Measurements from ENCODE around the gene NRP1. TPM values are rescaled to one million over a fixed set of nuclear protein-coding genes. Genes with fewer than 3 reads are reported as not detected.

Gene NRP1
- total and polyA plus RNA-seq, 2 donors (not counting 3 experiments of a cell fraction or from before 2014, with no cell fraction given) = 122 to 306 TPM

DNA sequence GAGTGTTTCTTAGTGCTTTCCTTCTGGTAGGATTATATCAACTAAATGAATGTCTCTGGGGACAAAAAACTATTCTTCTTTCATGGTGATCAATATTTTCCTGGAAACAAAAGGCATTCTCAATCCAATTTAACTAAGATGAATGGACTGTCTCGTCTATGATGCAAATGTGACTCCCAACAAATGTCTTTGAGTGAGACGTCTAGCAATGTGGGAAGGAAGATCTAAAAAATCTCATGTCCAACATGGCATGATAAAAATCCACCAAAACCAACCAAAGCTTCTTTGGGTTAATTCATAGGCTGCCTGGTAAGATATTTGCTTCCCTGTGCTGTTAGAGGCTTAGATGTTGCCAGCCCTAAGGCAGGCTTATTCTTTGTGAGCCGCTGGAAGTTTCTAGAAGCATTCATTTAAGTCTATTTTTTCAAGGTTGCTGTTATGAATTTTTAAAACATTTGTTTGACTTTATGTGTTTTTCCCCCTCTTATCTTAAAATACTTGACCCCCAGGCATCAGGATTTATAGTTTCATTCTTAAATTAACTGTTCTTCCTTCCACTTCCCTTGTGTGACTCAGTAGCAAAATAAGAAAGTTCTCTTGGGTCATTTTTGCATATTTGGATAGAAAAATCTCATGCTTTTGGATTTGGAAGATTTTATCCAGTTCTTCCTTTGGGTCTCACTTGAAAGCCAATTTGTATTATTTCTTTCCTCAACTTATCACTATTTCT, 156.3 kb downstream of the NRP1 start:
- Histone ChIP-seq H3K9ac (replicated peaks; ENCODE audit: extremely low read depth, insufficient read depth, low read length) (no peak overlapping the region), H3K9me1 (replicated peaks; ENCODE audit: control insufficient read depth, extremely low read depth, insufficient read depth, low read length) (no peaks in the 10 kb centered on the region), H3K4me3 (replicated peaks in 1 of 3; ENCODE audit: insufficient read depth in 1 of 3, low read depth in 1 of 3, low read length in 3 of 3) (no peak overlapping the region), H4K20me1 (replicated peaks; ENCODE audit: control insufficient read depth, extremely low read depth, insufficient read depth, low read length) (no peaks in the 10 kb centered on the region), H3K4me1 (ENCODE audit: control insufficient read depth, extremely low read depth, insufficient read depth, low read length) (peaks cover 26% of the 10 kb centered on the region), H3K27ac (ENCODE audit: insufficient read depth, low read depth, low read length) (peak overlapping the region; percentile 35), H3K79me2 (ENCODE audit: control insufficient read depth, insufficient read depth, low read length) (no peaks in the 10 kb centered on the region), H3K36me3 (ENCODE audit: control insufficient read depth in 2 of 2, extremely low read depth in 1 of 2, insufficient read depth in 2 of 2, low read length in 2 of 2) (peaks cover 7 to 12% of the 10 kb centered on the region in 2 experiments), H3K9me3 (replicated peaks; ENCODE audit: control insufficient read depth, insufficient read depth, low read length) (no peaks in the 10 kb centered on the region), H2AFZ (ENCODE audit: low read depth, low read length) (no peak overlapping the region), H3K4me2 (ENCODE audit: insufficient read depth, low read length) (peak overlapping the region; percentile 18), H3K27me3 (ENCODE audit: control insufficient read depth in 2 of 2, insufficient read depth in 2 of 2, low read length in 2 of 2) (no peaks in the 10 kb centered on the region)
- ChIA-PET CTCF (interaction anchor here (2.1 kb wide), 1 partner anchor 15 kb away, joined by 6 read pairs; no protein-coding TSS in a partner anchor), POLR2A (no interaction called here)
- FAIRE-seq = peak; percentile 76
- intact Hi-C loops (cut with micrococcal nuclease) = loop anchor here (2.0 to 5.0 kb wide), 2 partner anchors 17 to 61 kb away; no protein-coding TSS in a partner anchor
- peak; percentile 84 for DNase-seq (ENCODE audit: low read depth, low spot score)
- dilution Hi-C loops (cut with MboI; ENCODE audit: extremely low pct_ligation_motif_present, low sequenced_read_pairs) = no loop called here
- TF ChIP-seq GATA2 (IDR thresholded peaks at IDR 0.05; ENCODE audit: insufficient read depth, insufficient read length, low read depth, low read length) (peak; percentile 53), MYC (IDR thresholded peaks at IDR 0.05; ENCODE audit: low read depth, low read length) (no peak), FOS (IDR thresholded peaks at IDR 0.05; ENCODE audit: borderline replicate concordance, insufficient read depth, low read length) (peak; percentile 73), JUN (IDR thresholded peaks at IDR 0.05; ENCODE audit: borderline replicate concordance, insufficient read depth, insufficient read length, low read depth) (peak; percentile 18)
- TF ChIP-seq, protein P1, sequence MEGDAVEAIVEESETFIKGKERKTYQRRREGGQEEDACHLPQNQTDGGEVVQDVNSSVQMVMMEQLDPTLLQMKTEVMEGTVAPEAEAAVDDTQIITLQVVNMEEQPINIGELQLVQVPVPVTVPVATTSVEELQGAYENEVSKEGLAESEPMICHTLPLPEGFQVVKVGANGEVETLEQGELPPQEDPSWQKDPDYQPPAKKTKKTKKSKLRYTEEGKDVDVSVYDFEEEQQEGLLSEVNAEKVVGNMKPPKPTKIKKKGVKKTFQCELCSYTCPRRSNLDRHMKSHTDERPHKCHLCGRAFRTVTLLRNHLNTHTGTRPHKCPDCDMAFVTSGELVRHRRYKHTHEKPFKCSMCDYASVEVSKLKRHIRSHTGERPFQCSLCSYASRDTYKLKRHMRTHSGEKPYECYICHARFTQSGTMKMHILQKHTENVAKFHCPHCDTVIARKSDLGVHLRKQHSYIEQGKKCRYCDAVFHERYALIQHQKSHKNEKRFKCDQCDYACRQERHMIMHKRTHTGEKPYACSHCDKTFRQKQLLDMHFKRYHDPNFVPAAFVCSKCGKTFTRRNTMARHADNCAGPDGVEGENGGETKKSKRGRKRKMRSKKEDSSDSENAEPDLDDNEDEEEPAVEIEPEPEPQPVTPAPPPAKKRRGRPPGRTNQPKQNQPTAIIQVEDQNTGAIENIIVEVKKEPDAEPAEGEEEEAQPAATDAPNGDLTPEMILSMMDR (IDR thresholded peaks at IDR 0.05; ENCODE audit: extremely low read depth in 1 of 2, insufficient read depth in 1 of 2, low read depth in 1 of 2, low read length in 2 of 2) = no peak
- TSS peak; percentile 35 for BruUV-seq (replicated peaks)

All from endothelial cell of umbilical vein (primary cell).